ENCODE results near the gene JOSD2. TPM values are rescaled to one million over a fixed set of nuclear protein-coding genes. Genes with fewer than 3 reads are reported as not detected.
A peak's percentile ranks its signal among the peaks of the same experiment; 100 is the strongest.
"Not testable (repeated sequence)": the region's sequence is repeated elsewhere in the genome, so short reads cannot be mapped to it uniquely, and the experiment has no call there.

Gene JOSD2
- polyA plus RNA-seq, 6 donors from 2014 or later = 9.8 to 20.7 (median 12.2) TPM

DNA sequence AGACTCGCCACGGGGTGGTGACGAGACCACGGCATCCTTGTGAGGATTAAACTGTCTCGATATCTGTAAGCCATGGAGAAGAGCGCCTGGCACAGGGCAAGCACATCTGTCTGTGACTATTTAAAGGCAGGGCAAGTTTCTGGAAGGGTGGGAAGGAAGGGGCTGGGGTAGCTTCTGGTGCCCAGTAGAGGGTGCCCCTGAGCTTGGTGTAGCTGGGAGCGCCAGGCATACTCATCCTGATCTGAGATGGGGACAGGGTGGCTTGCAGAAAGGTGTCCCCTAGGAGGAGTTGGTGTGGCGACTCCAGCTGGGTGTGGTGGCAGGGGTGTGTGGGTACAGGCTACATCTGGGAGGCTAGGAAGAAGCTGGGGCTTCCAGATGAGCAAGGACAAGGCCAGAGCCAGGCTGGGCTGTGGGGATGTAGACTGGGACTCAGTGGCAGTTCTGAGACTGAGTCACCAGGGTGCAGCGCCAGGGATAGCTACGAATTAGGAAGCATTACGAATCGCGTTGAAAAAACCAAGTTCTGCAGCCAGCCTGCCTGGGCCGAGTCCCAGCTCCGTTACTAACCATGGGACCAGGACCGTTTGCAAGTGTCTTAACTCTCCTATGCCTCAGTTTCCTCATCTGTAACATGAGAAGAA, 25.8 kb upstream of the JOSD2 start:
- DNase-seq (no peak), ATAC-seq (ENCODE audit: low read depth in 2 of 2) (no peak)
- peak overlapping the region in 1 of 6 donors; percentile 48 for H3K27ac Mint-ChIP-seq
- H3K9me3 Mint-ChIP-seq = peaks cover 11 to 20% (median 15%) of the 10 kb centered on the region in 7 donors
- H3K4me1 Mint-ChIP-seq = no peaks in the 10 kb centered on the region
- H3K4me3 Mint-ChIP-seq = no peak overlapping the region
- H3K27me3 Mint-ChIP-seq = peaks cover 17 to 35% (median 19%) of the 10 kb centered on the region in 3 donors
- peaks cover 12 to 18% of the 10 kb centered on the region in 2 donors for H3K36me3 Mint-ChIP-seq

DNA sequence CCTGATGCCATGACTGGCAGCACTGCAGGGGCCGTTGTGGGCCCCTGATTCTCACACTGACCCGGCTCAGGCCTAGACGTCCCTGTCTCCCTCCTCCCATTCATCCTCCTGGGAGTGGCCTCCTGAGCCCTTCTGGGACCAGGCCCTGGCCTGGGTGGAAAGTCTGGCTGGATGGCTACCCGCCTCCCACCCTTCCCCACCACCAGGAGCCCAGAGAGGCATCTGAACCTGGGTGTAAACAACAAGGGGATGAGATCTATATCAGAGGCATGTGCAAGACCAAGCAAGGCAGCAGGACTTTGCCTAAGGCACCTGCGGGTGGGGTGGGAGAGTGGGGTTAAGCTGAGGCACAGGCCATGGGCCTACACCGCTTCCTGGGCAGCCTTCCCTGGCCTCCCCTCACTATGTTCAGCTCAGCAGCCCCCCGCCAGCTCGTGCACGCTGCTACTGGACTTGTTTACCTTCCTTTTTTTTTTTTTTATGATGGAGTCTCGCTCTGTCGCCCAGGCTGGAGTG, 24.7 kb upstream of the JOSD2 start:
- Mint-ChIP-seq H3K36me3 (peaks cover 12 to 18% of the 10 kb centered on the region in 2 donors), H3K27me3 (peaks cover 17 to 44% (median 28%) of the 10 kb centered on the region in 3 donors), H3K9me3 (peaks cover 11 to 20% (median 15%) of the 10 kb centered on the region in 7 donors), H3K4me1 (no peaks in the 10 kb centered on the region), H3K27ac (no peak overlapping the region), H3K4me3 (no peak overlapping the region)
- no peak for DNase-seq
- ATAC-seq (ENCODE audit: low read depth in 2 of 2) = no peak

DNA sequence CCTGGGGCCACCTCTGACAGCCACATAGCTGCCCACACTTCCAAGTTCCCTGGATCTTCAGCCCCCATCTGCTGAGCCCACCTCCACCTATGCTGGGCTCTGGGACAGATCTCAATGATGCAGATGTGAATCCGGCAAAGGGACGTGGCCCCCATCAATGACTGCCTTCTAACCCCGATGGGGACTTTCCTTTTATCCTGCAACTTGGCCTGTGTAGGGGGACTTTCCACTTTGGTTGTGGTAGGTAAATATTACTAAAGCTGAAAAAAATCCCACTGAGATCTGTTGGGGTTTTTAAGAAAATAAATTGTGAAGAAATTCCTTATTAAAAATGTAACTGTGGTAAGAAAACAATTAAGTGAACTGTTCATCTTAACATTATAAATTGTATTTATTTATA, 23.5 kb upstream of the JOSD2 start:
- Mint-ChIP-seq H3K4me3 (no peak overlapping the region), H3K36me3 (peaks cover 12 to 18% of the 10 kb centered on the region in 2 donors), H3K4me1 (peaks cover 0 to 3% (median 0%) of the 10 kb centered on the region in 3 donors), H3K27ac (no peak overlapping the region), H3K27me3 (peaks cover 17 to 53% (median 37%) of the 10 kb centered on the region in 3 donors), H3K9me3 (peaks cover 11 to 20% (median 15%) of the 10 kb centered on the region in 7 donors)
- no peak for ATAC-seq (ENCODE audit: low read depth in 2 of 2)
- no peak for DNase-seq

DNA sequence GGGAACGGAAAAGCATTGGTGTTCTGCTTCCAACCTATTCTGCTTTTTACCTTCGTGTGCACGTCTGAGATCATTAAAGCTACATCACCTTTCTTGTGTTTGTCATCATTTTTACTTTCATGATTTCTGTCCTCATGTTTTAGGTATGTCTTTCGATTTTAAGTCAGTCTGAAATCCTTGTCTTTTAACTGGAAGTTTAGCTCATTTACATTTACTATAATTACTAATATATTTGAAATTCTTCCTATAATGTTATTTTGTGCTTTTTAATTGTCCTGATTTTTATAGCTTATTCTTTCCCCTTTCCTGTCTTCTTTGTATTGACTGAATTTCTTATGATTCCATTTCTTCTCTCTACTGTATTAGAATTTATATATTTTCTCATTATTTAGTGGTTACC, 22.0 kb upstream of the JOSD2 start:
- Mint-ChIP-seq H3K27me3 (peaks cover 17 to 66% (median 41%) of the 10 kb centered on the region in 3 donors), H3K27ac (no peak overlapping the region), H3K36me3 (peaks cover 12 to 18% of the 10 kb centered on the region in 2 donors), H3K4me1 (peaks cover 0 to 3% (median 0%) of the 10 kb centered on the region in 3 donors), H3K9me3 (peaks cover 11 to 20% (median 15%) of the 10 kb centered on the region in 7 donors), H3K4me3 (no peak overlapping the region)
- ATAC-seq (ENCODE audit: low read depth in 2 of 2) (no peak), DNase-seq (no peak)

GRCh38 chr19:50531171-50531612, 20.2 kb upstream of the JOSD2 start:
- Mint-ChIP-seq H3K27me3 (peaks cover 15 to 55% (median 45%) of the 10 kb centered on the region in 3 donors), H3K4me3 (no peak overlapping the region), H3K36me3 (peaks cover 12 to 18% of the 10 kb centered on the region in 2 donors), H3K27ac (no peak overlapping the region), H3K4me1 (peaks cover 0 to 3% (median 0%) of the 10 kb centered on the region in 3 donors), H3K9me3 (peaks cover 11 to 20% (median 15%) of the 10 kb centered on the region in 7 donors)
- no peak for ATAC-seq (ENCODE audit: low read depth in 2 of 2)
- no peak for DNase-seq

DNA sequence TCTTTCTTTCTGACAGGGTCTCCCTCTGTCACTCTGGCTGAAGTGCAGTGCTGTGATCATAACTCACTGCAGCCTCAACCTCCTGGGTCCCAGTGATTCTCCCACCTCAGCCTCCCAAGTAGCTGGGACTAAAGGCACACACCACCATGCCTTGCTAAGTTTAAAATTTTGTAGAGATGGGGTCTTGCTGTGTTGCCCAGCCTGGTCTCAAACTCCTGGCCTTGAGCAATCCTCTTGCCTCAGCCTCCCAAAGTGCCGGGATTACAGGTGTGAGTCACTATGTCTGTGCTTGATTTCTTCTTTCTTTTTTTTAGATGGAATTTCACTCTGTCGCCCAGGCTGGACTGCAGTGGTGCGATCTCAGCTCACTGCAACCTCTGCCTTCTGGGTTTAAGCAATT, 17.1 kb upstream of the JOSD2 start:
- H3K4me1 Mint-ChIP-seq, H3K27ac Mint-ChIP-seq: not testable (repeated sequence)
- peaks cover 9 to 45% (median 38%) of the 10 kb centered on the region in 3 donors for H3K27me3 Mint-ChIP-seq

GRCh38 chr19:50522881-50523280, 11.9 kb upstream of the JOSD2 start:
- Mint-ChIP-seq H3K9me3 (no peaks in the 10 kb centered on the region), H3K4me1 (no peaks in the 10 kb centered on the region)
- no peak for DNase-seq

More for the DNA sequence above, 17.1 kb upstream of the JOSD2 start:
- H3K9me3 Mint-ChIP-seq = peaks cover 5 to 11% (median 10%) of the 10 kb centered on the region in 7 donors
- ATAC-seq (ENCODE audit: low read depth in 2 of 2); H3K4me3 Mint-ChIP-seq; DNase-seq: not testable (repeated sequence)
- peaks cover 7 to 10% of the 10 kb centered on the region in 2 donors for H3K36me3 Mint-ChIP-seq

GRCh38 chr19:50520822-50521465, 10.0 kb upstream of the JOSD2 start:
- Mint-ChIP-seq H3K4me1 (peaks cover 0 to under 1% (median 0%) of the 10 kb centered on the region in 3 donors), H3K36me3 (no peaks in the 10 kb centered on the region), H3K9me3 (no peaks in the 10 kb centered on the region), H3K27me3 (peaks cover 0 to 4% (median under 1%) of the 10 kb centered on the region in 3 donors), H3K4me3 (no peak overlapping the region), H3K27ac (no peak overlapping the region)
- ATAC-seq (ENCODE audit: low read depth in 2 of 2) (no peak), DNase-seq (no peak)

More at GRCh38 chr19:50522881-50523280, 11.9 kb upstream of the JOSD2 start:
- ATAC-seq (ENCODE audit: low read depth in 2 of 2) = no peak
- Mint-ChIP-seq H3K4me3 (no peak overlapping the region), H3K27ac (no peak overlapping the region), H3K36me3 (no peaks in the 10 kb centered on the region), H3K27me3 (peaks cover under 1 to 5% (median 4%) of the 10 kb centered on the region in 3 donors)

DNA sequence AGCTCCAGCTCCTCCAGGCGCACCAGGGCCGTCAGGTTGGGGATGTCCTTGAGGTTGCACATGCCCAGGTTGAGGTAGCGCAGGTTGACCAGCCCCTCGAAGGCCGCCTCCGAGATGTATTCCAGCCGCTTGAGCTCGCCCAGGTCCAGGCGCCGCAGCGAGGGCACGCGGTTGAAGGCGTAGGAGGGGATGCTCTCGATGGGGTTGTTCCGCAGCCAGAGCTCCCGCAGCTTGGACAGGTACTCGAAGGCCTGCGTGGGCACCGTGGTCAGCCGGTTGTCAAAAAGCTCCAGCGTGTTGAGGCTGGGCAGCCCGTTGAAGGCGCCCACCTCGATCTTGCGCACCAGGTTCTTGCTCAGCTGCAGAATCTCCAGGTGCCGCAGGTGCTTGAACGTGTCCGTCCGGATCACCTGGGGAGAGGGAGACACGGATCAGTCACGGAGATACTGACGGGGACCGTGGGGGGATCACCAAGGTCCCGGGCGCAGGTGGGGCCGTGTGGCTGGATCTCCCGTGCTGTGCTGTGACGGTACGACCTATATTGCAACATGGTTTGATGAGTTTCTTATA, 8.1 kb upstream of the JOSD2 start:
- DNase-seq (no peak), ATAC-seq (ENCODE audit: low read depth in 2 of 2) (no peak)
- H3K27ac Mint-ChIP-seq = peak overlapping the region in 1 of 6 donors; percentile 61
- no peaks in the 10 kb centered on the region for H3K36me3 Mint-ChIP-seq
- peaks cover 0 to 6% (median 3%) of the 10 kb centered on the region in 3 donors for H3K4me1 Mint-ChIP-seq
- H3K27me3 Mint-ChIP-seq = peaks cover 0 to 15% (median 7%) of the 10 kb centered on the region in 3 donors
- H3K4me3 Mint-ChIP-seq = no peak overlapping the region
- no peaks in the 10 kb centered on the region for H3K9me3 Mint-ChIP-seq

GRCh38 chr19:50518091-50519005, 7.4 kb upstream of the JOSD2 start:
- peak overlapping the region in 1 of 8 donors; percentile 24 for H3K4me3 Mint-ChIP-seq
- H3K9me3 Mint-ChIP-seq = no peaks in the 10 kb centered on the region
- no peak for ATAC-seq (ENCODE audit: low read depth in 2 of 2)
- H3K4me1 Mint-ChIP-seq = peaks cover 2 to 7% (median 4%) of the 10 kb centered on the region in 3 donors
- H3K27me3 Mint-ChIP-seq = peaks cover 0 to 19% (median 13%) of the 10 kb centered on the region in 3 donors
- peak overlapping the region in 1 of 6 donors; percentile 61 for H3K27ac Mint-ChIP-seq
- H3K36me3 Mint-ChIP-seq = no peaks in the 10 kb centered on the region
- no peak for DNase-seq

- no peak overlapping the region for H3K4me3 Mint-ChIP-seq
- H3K27me3 Mint-ChIP-seq = peaks cover 0 to 24% (median 18%) of the 10 kb centered on the region in 3 donors
- DNase-seq (no peak), ATAC-seq (ENCODE audit: low read depth in 2 of 2) (no peak)
- no peaks in the 10 kb centered on the region for H3K36me3 Mint-ChIP-seq
- peaks cover 4 to 10% (median 7%) of the 10 kb centered on the region in 3 donors for H3K4me1 Mint-ChIP-seq
- H3K27ac Mint-ChIP-seq = no peak overlapping the region
- H3K9me3 Mint-ChIP-seq = no peaks in the 10 kb centered on the region
Observed at GRCh38 chr19:50517704-50518075, 6.7 kb upstream of the JOSD2 start.

GRCh38 chr19:50516964-50517703, 6.1 kb upstream of the JOSD2 start:
- H3K27me3 Mint-ChIP-seq = peaks cover 0 to 24% (median 18%) of the 10 kb centered on the region in 3 donors
- H3K36me3 Mint-ChIP-seq = no peaks in the 10 kb centered on the region
- peaks cover 4 to 10% (median 7%) of the 10 kb centered on the region in 3 donors for H3K4me1 Mint-ChIP-seq
- no peak overlapping the region for H3K4me3 Mint-ChIP-seq
- peak overlapping the region in 1 of 6 donors; percentile 68 for H3K27ac Mint-ChIP-seq
- DNase-seq = no peak
- no peaks in the 10 kb centered on the region for H3K9me3 Mint-ChIP-seq
- no peak for ATAC-seq (ENCODE audit: low read depth in 2 of 2)

All from naive B cell (primary cell).